Panc1 (cell line): Measurements from ENCODE around the gene SLC6A19.

ENCODE experiments used
- POLR2AphosphoS5 ChIP-seq: IDR thresholded peaks from 2 replicates; pipeline ENCODE4 v1.6.1; 2012; ENCODE audit warnings: mild to moderate bottlenecking, low read depth, low read length, moderate library complexity
- TF ChIP-seq, protein P1 (sequence below): fragments of 450-650 bp; IDR thresholded peaks from 2 replicates; pipeline ENCODE4 v1.5.1; 2017; ENCODE audit warnings: mild to moderate bottlenecking

DNA sequence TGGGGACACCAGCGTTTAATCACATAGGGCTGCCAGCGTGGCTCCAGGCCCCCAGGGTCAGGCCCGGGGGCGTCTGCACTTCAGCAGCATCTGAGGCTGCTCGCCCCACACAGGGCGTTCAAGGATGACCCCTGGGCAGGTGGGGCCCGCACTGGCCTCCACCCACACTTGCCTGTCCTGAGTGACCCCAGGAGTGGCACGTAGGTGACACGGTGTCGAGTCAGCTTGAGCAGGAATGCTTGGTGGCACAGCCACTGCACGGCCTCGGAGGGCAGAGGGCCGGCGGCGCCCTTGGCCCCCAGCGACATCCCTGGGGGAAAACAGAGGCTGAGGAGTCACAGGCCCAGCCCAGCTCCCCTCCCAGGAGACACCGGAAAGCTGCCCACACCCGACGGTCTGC lies 52.8 kb downstream of the SLC6A19 start:
- TF ChIP-seq, protein P1, sequence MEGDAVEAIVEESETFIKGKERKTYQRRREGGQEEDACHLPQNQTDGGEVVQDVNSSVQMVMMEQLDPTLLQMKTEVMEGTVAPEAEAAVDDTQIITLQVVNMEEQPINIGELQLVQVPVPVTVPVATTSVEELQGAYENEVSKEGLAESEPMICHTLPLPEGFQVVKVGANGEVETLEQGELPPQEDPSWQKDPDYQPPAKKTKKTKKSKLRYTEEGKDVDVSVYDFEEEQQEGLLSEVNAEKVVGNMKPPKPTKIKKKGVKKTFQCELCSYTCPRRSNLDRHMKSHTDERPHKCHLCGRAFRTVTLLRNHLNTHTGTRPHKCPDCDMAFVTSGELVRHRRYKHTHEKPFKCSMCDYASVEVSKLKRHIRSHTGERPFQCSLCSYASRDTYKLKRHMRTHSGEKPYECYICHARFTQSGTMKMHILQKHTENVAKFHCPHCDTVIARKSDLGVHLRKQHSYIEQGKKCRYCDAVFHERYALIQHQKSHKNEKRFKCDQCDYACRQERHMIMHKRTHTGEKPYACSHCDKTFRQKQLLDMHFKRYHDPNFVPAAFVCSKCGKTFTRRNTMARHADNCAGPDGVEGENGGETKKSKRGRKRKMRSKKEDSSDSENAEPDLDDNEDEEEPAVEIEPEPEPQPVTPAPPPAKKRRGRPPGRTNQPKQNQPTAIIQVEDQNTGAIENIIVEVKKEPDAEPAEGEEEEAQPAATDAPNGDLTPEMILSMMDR, result no peak
- no peak for TF ChIP-seq POLR2AphosphoS5
